ENCODE data around the gene MICB. TPM values are rescaled to one million over a fixed set of nuclear protein-coding genes. Genes with fewer than 3 reads are reported as not detected.

The MICB gene
- polyA plus RNA-seq, 1 donor (not counting 4 experiments of a cell fraction or from before 2014, with no cell fraction given), result 8.6 TPM

- dilution Hi-C loops (cut with MboI; ENCODE audit: extremely low pct_ligation_motif_present, low sequenced_read_pairs), result no loop called here
- peak overlapping the region; percentile 45 to 69 (median 51) for H3K4me3 ChIP-seq (ENCODE audit: control insufficient read depth in 2 of 3, extremely low read depth in 1 of 3, insufficient read depth in 2 of 3, low read depth in 1 of 3, low read length in 3 of 3)
- H3K9me1 ChIP-seq (ENCODE audit: control insufficient read depth, extremely low read depth, insufficient read depth, low read length), result no peaks in the 10 kb centered on the region
- peaks cover 14% of the 10 kb centered on the region for H3K4me1 ChIP-seq (ENCODE audit: control insufficient read depth, extremely low read depth, insufficient read depth, low read length)
- H3K27ac ChIP-seq (ENCODE audit: control insufficient read depth, insufficient read depth, low read length), result peak overlapping the region; percentile 70
- DNase-seq (ENCODE audit: low read depth, low spot score), result peak; percentile 69
- H4K20me1 ChIP-seq (ENCODE audit: control insufficient read depth, extremely low read depth, insufficient read depth, low read length), result no peaks in the 10 kb centered on the region
- peak overlapping the region; percentile 74 for H3K9ac ChIP-seq (ENCODE audit: control insufficient read depth, extremely low read depth, insufficient read depth, low read length)
- H3K36me3 ChIP-seq (ENCODE audit: control insufficient read depth in 2 of 2, extremely low read depth in 1 of 2, insufficient read depth in 2 of 2, low read length in 2 of 2), result no peaks in the 10 kb centered on the region
- H3K79me2 ChIP-seq (ENCODE audit: control insufficient read depth, insufficient read depth, low read length), result no peaks in the 10 kb centered on the region
- H3K9me3 ChIP-seq (ENCODE audit: control insufficient read depth, low read depth, low read length), result no peaks in the 10 kb centered on the region
- peak overlapping the region; percentile 86 for H3K4me2 ChIP-seq (ENCODE audit: control insufficient read depth, extremely low read depth, insufficient read depth, low read depth, low read length)
- TF ChIP-seq EZH2 (IDR thresholded peaks at IDR 0.05; ENCODE audit: low read length) (no peak), CTCF (optimal IDR thresholded peaks at IDR 0.05 in 1 of 3, IDR thresholded peaks at IDR 0.05 in 1 of 3, conservative IDR thresholded peaks at IDR 0.05 in 1 of 3; ENCODE audit: extremely low read depth in 1 of 3, insufficient read depth in 2 of 3, low read length in 3 of 3) (no peak)
- peak; percentile 69 for FAIRE-seq
- H2AFZ ChIP-seq (ENCODE audit: control insufficient read depth, low read length), result peak overlapping the region; percentile 91
- no peaks in the 10 kb centered on the region for H3K27me3 ChIP-seq (ENCODE audit: control insufficient read depth, extremely low read depth, insufficient read depth, low read length)
These were observed 34.7 kb upstream of the MICB start for GRCh38 chr6:31462964-31463870.

- no peaks in the 10 kb centered on the region for H3K9me1 ChIP-seq (ENCODE audit: control insufficient read depth, extremely low read depth, insufficient read depth, low read length)
- no peak overlapping the region for H3K4me3 ChIP-seq (ENCODE audit: control insufficient read depth in 2 of 3, extremely low read depth in 1 of 3, insufficient read depth in 2 of 3, low read depth in 1 of 3, low read length in 3 of 3)
- dilution Hi-C loops (cut with MboI; ENCODE audit: extremely low pct_ligation_motif_present, low sequenced_read_pairs), result no loop called here
- H3K36me3 ChIP-seq (ENCODE audit: control insufficient read depth in 2 of 2, extremely low read depth in 1 of 2, insufficient read depth in 2 of 2, low read length in 2 of 2), result no peaks in the 10 kb centered on the region
- no peak overlapping the region for H3K9ac ChIP-seq (ENCODE audit: control insufficient read depth, extremely low read depth, insufficient read depth, low read length)
- no peak overlapping the region for H2AFZ ChIP-seq (ENCODE audit: control insufficient read depth, low read length)
- H3K9me3 ChIP-seq (ENCODE audit: control insufficient read depth, low read depth, low read length), result no peaks in the 10 kb centered on the region
- no peak overlapping the region for H3K27ac ChIP-seq (ENCODE audit: control insufficient read depth, insufficient read depth, low read length)
- no peak for FAIRE-seq
- TF ChIP-seq CTCF (optimal IDR thresholded peaks at IDR 0.05 in 1 of 3, IDR thresholded peaks at IDR 0.05 in 1 of 3, conservative IDR thresholded peaks at IDR 0.05 in 1 of 3; ENCODE audit: extremely low read depth in 1 of 3, insufficient read depth in 2 of 3, low read length in 3 of 3), result no peak
- no peak for TF ChIP-seq EZH2 (IDR thresholded peaks at IDR 0.05; ENCODE audit: low read length)
- no peak for DNase-seq (ENCODE audit: low read depth, low spot score)
- H3K4me2 ChIP-seq (ENCODE audit: control insufficient read depth, extremely low read depth, insufficient read depth, low read depth, low read length), result peak overlapping the region; percentile 86
- H4K20me1 ChIP-seq (ENCODE audit: control insufficient read depth, extremely low read depth, insufficient read depth, low read length), result no peaks in the 10 kb centered on the region
- H3K4me1 ChIP-seq (ENCODE audit: control insufficient read depth, extremely low read depth, insufficient read depth, low read length), result peaks cover 14% of the 10 kb centered on the region
- peaks cover 1% of the 10 kb centered on the region for H3K27me3 ChIP-seq (ENCODE audit: control insufficient read depth, extremely low read depth, insufficient read depth, low read length)
- no peaks in the 10 kb centered on the region for H3K79me2 ChIP-seq (ENCODE audit: control insufficient read depth, insufficient read depth, low read length)
These were observed 33.4 kb upstream of the MICB start for GRCh38 chr6:31464252-31465184.

Measured in keratinocyte (primary cell).